Esophagus muscularis mucosa (tissue), 3 donors: Measurements from ENCODE around the gene GRIN2D.

ENCODE experiments used
- CTCF ChIP-seq, 3 experiments: fragments of 200-600 bp in 2 of 3; fragments of 450-650 bp in 1 of 3; sonication (generic) in 2 of 3; IDR thresholded peaks; one replicate each; pipeline ENCODE4 v1.5.1; 2017 to 2019; ENCODE audit warnings: antibody characterized with exemption in 3 of 3, mild to moderate bottlenecking in 2 of 3, moderate library complexity in 1 of 3
- POLR2AphosphoS5 ChIP-seq, 2 donors: sonication (generic); formaldehyde crosslinking; IDR thresholded peaks; one replicate each; pipeline ENCODE4 v1.6.1; 2017; ENCODE audit warnings: antibody characterized with exemption in 2 of 2

DNA sequence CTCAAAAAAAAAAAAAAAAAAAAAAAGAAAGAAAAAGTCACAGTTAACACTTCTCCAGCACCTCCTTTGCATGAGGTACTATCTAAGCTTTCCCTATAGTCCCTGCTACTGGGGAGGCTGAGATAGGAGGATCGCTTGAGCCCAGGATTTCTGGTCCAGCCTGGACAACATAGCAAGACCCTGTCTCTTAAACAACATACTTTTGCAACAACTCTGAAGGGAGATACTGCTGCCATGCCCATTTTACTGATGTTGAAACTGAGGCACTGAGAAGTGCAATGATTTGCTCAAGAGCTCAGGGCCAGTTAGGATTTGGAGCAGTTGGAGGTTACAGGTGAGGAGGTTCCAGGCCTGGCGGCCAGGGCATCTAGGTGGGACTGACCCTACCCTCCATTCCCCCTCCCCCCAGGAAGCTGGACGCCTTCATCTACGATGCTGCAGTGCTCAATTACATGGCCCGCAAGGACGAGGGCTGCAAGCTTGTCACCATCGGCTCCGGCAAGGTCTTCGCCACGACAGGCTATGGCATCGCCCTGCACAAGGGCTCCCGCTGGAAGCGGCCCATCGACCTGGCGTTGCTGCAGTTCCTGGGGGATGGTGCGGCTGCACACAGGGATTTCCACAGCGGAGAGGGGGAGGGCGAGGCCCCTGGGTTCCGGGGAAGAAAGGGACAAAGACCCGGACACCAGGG lies 48.0 kb downstream of the GRIN2D start:
- no peak for TF ChIP-seq CTCF (IDR thresholded peaks at IDR 0.05)
- no peak for TF ChIP-seq POLR2AphosphoS5 (IDR thresholded peaks at IDR 0.05)
